GM21367 (cell line): ENCODE data around the gene SYNM.

ENCODE experiments used
- ATAC-seq: cut with Tn5 transposase; IDR thresholded peaks from one replicate; pipeline ENCODE4 v1.9.1; 2021; ENCODE audit not compliant: unreplicated experiment

SYNM gene

DNA sequence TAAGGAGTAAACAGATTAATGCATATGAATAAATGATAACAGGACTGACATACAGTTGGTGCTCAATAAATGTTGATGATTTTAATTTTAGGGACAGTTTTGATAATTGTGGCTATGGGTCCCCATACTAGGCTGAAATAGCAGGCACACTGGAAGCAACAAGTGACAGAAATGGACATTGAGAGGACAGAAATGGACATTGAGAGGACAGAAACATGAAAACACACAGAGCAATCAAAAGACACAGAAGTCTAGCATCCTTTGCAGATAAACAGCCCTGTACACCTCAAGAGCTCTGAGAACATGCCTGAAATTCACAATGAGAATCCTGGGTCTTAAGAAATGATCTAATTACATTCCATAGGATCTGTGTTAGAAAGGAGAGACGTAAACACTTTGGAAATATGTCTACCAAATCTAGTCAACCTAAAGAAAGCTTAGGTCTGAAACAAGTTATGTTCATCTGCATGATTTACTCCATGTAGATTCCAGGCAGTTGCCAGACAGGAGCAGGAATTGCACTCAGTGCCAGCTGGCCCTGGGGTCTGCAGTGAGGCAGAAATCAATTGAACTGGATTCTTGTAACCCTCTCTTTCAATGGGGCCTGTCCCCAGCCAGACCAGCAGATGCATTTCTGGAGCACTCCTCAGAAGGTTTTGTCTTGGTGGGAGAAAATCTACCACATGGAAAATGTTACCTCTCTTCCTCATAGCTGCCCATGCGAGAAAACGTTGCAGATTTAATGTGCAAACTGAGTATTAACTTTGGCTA, 60.3 kb downstream of the SYNM start:
- no peak for ATAC-seq

DNA sequence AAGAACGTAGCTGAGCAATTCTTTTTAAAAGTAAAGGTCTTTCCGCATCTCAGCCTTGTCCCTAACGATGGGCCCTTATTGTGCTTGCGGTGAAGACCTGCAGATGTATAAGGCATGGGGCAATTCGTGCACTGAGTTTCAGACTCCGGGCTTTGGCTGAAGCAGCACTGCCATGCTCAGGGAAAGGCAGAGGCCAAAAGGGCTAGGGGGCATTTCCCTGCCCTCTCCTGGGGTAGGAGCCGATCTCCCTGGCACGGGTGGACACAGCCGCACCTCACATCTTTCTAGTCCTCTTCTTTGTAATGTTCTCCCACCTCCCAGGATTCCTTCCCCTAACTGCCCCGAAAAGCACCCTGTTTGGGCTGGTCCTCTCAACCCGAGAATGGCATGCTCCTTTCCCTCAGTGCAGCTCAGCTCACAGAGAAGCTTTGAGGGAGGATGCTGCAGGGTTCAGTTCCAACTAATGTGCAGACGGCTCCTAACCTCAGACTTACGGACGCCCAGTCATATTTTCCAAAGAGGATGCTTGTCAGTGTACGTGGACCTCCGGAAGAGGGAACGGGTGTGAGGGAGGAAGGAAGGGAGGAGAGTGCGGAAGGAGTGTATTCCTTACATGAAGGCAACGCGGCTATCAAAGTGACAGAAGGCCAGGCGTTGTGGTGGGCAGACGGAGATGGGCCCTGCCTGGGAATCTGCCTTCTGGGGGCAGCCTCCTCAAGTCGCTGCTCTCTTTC, 61.2 kb downstream of the SYNM start:
- ATAC-seq = no peak

- no peak for ATAC-seq
Observed at GRCh38 chr15:99167201-99167600, 62.3 kb downstream of the SYNM start.

GRCh38 chr15:99167640-99168039, 62.8 kb downstream of the SYNM start:
- no peak for ATAC-seq

GRCh38 chr15:99168601-99169580, 64.0 kb downstream of the SYNM start:
- peak; percentile 48 for ATAC-seq

GRCh38 chr15:99169769-99170311, 65.0 kb downstream of the SYNM start:
- ATAC-seq = no peak

GRCh38 chr15:99170476-99171065, 65.7 kb downstream of the SYNM start:
- no peak for ATAC-seq

DNA sequence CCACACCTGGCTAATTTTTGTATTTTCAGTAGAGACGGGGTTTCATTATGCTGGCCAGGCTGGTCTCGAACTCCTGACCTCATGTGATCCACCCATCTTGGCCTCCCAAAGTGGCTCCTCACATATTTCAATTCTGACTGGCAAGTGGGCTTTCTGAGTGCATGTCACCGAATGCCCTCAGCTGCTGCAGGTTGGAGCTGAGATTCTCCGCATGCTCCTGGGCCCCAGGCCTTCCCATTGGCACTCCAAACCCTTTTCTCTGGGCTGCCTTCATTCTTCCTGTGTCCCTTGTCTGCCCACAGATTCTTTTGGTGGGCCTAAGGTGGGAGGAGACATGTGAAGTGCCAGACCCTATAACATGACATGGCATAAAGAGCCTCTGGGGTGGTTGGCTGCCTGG, 67.3 kb downstream of the SYNM start:
- no peak for ATAC-seq

DNA sequence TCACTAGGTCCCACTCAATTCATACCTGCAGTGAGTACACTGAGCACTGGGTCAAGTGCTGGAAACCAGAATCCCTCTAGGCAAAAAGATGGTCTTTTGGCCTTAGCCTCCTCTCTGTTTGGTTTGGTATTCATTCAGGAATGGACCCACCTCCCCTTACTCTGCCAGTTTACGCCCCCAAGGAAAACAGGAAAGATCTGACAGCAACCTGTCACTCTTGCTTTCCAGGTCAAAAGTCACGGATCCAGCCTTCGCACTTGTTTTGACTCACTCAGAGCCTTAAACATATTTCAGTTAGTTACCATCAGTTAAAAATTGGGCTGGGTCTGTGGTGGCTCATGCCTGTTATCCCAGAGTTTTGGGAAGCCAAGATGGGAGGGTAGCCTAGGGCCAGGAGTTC, 68.1 kb downstream of the SYNM start:
- ATAC-seq = no peak

DNA sequence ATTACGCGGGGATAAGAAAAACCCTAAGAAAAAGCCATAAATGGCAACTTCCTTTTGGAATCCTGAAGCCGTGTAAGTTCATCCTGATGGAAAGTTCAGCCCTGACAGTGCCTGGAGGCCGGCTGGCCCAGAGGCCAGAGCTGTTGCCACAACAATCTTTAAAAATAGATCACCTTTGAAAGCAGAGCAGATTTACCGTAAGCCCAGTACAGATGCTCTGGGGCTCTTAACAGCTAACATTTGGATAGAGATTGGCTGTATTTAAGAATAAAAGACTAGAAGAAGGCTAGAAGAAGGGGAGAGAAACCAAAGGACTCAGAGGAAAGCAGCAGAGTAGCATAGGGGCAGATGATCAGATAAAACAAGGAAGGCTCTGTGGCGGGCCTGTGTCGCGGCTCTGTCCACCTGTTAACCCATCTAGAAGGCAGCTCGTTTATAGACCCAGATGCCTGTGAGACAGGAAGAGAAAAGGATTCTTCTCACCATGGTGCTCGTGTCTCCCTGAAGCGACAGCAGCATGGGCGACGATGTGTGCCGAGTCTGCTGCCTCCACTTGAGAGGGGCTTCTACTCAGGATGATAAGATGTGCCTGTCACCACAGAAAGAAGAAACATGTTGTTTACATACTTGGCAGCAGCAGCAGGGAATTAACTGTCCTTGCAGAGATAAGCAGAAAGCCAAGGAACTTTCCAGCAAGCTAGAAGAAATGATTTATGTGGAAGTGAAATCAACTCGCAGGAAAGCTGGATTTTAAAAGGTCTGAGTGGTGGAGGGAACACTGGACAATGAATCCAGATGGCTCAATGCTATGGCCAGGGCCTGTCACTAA, 69.9 kb downstream of the SYNM start:
- no peak for ATAC-seq

DNA sequence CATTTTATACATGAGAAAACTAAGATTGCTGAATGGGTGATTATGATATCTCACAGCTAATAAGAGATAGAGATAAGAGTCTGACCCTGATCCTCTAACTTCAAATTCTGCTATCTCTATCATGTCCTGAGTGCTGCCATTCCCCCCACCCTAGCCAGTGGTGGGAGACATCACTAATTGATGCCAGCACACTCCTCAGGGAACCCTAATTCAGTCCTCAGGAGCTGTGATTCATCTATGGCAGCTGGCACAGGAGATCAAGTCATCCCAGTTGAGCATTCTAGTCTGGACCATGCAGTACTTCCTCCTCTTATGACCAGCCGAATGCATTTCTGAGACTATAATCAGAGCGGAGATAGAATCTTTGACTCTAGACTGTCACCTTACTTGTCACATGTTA, 71.9 kb downstream of the SYNM start:
- no peak for ATAC-seq

- ATAC-seq = no peak
Observed at GRCh38 chr15:99177679-99178078, 72.8 kb downstream of the SYNM start.

GRCh38 chr15:99180086-99180963, 75.4 kb downstream of the SYNM start:
- ATAC-seq = no peak

- no peak for ATAC-seq
Observed at GRCh38 chr15:99180964-99181306, 76.1 kb downstream of the SYNM start.

- ATAC-seq = no peak
Observed at GRCh38 chr15:99181545-99181971, 76.7 kb downstream of the SYNM start.

DNA sequence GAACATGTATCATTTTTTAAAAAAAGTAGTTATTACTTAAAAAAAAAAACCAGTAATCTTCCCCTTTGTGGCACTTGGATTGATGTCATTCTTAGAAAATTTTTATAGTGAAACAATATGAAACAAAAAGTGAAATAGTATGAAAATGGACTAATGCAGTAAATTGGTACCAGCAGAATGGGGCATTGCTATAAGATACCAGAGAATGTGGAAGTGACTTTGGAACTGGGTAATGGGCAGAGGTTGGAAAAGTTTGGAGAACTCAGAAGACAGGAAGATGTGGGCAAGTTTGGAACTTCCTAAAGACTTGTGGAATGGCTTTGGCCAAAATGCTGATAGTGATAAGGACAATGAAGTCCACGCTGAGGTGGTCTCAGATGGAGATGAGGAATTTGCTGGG, 77.9 kb downstream of the SYNM start:
- no peak for ATAC-seq
